NCI-H446 (cell line): ENCODE data around the gene RAD23A.
A peak's percentile ranks its signal among the peaks of the same experiment; 100 is the strongest.
"Not testable (repeated sequence)": the region's sequence is repeated elsewhere in the genome, so short reads cannot be mapped to it uniquely, and the experiment has no call there.

Source experiments
- DNase-seq, 2 experiments: peaks; one replicate each; lab custom pipeline; 2025; lab: John Stamatoyannopoulos, UW

The RAD23A gene

DNA sequence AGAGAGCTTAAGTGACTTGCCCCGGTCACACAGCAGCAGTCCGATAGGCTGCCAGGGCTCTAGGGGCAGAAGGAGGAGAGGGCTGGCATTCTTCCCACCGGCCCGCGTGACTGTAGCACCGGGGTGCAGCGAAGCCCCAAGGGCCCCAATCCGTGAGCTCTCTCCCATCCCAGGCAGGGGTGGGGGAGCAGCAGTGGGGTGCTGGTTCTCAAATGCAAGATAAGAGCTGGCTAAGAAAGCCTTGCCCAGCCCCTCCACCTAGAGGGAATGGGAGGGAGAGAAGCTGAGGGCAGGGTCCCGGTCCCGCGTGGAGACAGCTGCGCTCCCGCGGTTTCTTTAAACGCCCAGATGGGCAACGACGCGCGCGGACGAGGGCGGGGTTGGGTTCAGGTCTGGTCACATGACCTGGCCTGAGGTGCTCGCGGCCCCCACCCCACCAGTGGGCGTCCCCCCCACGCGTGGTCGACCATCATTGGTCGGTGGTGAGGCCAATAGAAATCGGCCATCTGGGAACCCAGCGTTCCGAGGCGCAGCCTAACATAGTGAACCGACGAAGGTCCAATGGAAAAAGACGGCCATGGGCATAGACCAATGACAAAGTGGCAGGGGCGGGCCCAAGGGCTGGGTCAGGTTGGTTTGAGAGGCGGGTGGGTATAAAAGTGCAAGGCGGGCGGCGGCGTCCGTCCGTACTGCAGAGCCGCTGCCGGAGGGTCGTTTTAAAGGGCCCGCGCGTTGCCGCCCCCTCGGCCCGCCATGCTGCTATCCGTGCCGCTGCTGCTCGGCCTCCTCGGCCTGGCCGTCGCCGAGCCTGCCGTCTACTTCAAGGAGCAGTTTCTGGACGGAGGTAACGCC lies 7.5 kb upstream of the RAD23A start, which contains the start of gene CALR:
CALR (plus strand) TSS at position 683 of the 852 bp plus-strand sequence; CDS start at position 754, 71 bp downstream.
- DNase-seq, result peak; percentile 99 to 100

DNA sequence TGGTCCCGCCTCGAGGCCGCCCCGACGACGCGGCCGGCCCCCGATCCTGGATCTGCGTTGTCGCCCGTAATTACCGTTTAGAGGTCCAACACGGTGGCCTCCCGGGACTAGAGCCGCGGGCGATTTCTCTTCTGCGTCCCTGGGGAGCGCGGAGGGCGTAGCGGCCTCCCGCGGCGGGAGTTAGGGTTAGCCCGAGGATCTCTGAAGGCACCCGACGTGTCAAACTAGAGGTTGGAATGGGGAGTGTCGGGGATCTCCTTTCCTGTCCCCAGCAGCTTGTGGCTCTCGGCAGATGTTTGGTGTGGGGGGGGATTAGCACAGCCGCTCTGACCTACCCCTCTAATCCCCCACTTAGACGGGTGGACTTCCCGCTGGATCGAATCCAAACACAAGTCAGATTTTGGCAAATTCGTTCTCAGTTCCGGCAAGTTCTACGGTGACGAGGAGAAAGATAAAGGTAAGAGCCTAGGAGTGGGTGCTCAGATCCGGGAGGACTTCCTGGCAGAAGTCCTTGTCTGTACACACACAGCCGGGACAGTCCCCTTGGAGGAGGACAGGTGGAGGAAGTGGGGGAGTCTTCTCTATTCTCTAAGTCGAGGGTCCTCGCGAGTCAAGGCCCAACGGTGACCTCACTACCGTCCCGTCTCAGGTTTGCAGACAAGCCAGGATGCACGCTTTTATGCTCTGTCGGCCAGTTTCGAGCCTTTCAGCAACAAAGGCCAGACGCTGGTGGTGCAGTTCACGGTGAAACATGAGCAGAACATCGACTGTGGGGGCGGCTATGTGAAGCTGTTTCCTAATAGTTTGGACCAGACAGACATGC lies 6.7 kb upstream of the RAD23A start:
- DNase-seq, result no peak

DNA sequence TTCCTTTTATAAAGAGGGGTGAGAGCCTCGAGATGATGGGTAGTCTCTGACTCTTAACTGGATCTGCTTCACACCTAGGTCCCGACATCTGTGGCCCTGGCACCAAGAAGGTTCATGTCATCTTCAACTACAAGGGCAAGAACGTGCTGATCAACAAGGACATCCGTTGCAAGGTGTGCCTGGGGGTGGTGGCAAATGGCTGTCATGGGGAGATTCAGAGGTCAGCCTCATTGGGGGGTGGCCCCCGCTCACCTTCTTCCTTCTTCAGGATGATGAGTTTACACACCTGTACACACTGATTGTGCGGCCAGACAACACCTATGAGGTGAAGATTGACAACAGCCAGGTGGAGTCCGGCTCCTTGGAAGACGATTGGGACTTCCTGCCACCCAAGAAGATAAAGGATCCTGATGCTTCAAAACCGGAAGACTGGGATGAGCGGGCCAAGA lies 5.7 kb upstream of the RAD23A start:
- no peak for DNase-seq

DNA sequence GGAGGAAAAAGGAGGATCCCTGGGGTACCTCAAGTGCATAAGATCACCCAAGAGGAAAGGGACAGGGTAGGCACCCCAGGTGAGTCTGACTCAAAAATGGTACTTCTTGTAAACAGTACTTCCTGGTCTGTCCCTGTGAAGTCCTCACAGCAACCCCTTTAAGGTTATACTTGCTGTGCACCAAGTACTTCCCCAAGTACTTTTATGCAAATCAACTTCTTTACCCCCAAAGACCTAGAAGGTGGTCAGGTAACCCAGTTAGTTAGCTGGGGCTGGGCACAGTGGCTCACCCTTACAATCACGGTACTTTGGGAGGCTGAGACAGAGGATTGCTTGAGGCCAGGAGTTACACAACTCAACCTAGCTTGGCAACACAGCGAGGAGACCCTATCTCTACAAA lies 4.8 kb upstream of the RAD23A start:
- no peak for DNase-seq

DNA sequence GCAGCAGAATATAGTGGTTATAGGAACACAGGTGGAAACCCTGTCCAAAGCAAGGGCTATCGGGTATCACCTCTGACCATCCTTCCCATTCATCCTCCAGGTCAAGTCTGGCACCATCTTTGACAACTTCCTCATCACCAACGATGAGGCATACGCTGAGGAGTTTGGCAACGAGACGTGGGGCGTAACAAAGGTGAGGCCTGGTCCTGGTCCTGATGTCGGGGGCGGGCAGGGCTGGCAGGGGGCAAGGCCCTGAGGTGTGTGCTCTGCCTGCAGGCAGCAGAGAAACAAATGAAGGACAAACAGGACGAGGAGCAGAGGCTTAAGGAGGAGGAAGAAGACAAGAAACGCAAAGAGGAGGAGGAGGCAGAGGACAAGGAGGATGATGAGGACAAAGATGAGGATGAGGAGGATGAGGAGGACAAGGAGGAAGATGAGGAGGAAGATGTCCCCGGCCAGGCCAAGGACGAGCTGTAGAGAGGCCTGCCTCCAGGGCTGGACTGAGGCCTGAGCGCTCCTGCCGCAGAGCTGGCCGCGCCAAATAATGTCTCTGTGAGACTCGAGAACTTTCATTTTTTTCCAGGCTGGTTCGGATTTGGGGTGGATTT lies 2.1 kb upstream of the RAD23A start:
- no peak for DNase-seq

DNA sequence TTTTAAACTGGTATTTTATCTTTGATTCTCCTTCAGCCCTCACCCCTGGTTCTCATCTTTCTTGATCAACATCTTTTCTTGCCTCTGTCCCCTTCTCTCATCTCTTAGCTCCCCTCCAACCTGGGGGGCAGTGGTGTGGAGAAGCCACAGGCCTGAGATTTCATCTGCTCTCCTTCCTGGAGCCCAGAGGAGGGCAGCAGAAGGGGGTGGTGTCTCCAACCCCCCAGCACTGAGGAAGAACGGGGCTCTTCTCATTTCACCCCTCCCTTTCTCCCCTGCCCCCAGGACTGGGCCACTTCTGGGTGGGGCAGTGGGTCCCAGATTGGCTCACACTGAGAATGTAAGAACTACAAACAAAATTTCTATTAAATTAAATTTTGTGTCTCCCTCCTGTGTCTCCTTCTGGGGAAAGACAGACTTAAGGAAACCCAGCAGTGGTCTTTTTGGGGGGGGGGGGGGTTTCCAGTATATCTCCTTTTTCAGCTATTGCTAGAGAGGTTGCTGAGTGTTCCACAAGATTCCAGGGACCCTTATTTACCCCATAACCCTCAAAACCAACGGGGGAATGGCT lies 1.5 kb upstream of the RAD23A start:
- no peak for DNase-seq

DNA sequence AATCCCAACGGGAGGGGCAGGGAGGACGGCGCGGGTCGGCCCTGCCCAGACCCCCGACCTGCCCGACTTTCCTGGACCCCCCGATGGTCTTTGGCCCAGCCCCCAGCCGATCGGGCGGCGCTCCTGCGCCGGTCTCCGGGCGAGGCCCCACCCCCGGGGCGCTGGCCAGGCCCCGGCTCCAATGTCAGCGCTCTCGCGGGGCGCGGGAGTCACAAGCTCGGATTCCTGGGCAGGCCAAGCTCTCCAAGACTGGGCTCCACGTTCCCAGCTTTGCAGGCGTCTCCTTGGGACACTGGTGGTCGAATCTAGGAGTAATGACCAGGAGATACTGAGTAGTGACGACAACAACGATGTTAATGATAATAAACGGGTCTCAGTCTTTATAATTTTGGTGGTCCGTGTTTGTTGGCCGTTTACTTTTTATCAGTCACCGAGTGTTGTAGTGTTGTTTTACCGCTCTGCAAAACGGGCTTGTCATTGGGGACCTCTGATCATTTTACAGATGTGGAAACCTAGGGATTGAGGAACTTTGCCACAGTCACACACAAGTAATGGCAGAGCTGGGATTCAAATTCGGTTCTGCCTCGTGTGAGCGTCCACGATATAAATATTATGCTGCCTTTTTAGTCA lies 545 bp downstream of the RAD23A start:
- peak; percentile 74 to 84 for DNase-seq

DNA sequence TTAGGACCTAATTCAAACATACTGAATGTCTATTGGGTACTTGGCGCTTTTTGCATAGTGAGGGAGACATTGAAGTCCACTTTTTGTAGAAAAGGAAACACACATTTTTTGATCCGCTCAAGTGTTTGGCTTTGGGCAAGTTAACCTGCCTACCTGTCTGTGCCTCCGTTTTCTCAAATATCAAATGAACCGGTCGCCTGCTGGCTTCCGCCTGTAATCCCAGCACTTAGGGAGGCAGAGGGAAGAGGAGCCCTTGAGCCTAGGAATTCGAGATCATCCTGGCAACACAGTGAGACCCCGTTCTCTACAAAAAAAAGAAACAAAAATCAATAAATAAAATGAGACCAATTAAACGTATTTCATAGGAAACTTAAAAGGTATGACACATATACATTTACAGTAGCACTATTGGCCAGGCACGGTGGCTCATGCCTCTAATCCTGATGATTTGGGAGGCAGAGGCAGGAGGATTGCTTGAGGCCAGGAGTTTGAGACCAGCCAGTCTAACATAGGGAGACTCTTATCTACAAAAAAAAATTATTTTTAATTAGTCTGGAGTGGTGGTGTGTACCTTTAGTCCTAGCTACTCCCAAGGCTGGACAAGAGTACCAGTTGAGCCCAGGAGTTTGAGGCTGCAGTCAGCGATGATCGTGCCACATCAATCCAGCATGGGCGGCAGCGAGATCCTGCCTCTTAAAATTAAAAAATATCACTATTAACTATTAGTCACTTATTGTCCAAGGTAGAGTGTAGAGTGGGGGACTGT lies 1.3 kb downstream of the RAD23A start:
- no peak for DNase-seq

DNA sequence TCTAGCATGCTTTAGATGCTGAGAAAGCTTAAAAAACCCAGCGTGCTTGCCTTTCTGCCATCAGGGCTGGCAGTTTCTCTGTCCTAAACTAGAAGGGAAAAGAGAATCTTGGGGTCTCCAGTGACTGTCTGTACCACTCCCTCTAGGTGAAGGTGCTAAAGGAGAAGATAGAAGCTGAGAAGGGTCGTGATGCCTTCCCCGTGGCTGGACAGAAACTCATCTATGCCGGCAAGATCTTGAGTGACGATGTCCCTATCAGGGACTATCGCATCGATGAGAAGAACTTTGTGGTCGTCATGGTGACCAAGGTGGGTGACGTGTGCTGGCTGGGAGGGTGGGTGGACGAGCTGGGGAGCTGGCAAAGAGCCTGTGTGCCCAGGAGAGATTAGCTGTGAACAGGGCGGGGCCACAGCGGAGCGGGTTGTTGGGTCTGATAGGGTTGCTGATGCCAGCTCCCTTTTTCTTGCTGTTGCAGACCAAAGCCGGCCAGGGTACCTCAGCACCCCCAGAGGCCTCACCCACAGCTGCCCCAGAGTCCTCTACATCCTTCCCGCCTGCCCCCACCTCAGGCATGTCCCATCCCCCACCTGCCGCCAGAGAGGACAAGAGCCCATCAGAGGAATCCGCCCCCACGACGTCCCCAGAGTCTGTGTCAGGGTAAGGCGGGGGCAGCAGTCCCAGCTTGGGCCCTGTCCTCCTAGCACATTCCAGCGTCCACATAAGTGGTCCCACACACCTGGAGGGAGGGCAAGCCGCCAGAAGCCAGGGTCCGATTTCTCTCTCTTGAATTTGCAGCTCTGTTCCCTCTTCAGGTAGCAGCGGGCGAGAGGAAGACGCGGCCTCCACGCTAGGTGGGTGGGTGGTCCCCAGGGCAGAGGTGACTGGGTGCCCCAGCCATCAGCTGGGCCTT lies 2.3 kb downstream of the RAD23A start:
- DNase-seq, result no peak

DNA sequence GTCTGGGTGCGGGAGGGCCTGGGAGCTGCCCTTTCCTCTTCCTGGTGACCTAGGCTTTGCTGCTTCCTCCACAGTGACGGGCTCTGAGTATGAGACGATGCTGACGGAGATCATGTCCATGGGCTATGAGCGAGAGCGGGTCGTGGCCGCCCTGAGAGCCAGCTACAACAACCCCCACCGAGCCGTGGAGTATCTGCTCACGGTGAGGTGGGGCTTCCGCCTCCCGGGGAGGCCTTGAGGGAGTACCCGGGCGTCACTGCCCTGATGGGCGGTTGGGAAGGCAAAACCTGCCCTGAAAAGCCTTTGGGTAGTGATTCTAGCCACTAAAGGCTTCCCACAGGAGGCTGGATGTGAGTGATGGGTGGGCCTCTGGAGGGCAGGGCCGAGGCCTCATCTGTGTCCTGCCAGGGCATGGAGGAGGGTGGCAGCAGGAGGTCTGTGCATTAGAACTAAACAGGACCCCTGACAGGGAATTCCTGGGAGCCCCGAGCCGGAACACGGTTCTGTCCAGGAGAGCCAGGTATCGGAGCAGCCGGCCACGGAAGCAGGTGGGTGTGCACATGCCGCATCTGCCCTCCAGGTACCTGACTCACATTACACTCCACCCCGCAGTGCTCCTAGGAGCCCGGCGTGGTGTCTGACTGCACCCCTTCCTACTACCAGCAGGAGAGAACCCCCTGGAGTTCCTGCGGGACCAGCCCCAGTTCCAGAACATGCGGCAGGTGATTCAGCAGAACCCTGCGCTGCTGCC lies 3.1 kb downstream of the RAD23A start:
- DNase-seq, result no peak

DNA sequence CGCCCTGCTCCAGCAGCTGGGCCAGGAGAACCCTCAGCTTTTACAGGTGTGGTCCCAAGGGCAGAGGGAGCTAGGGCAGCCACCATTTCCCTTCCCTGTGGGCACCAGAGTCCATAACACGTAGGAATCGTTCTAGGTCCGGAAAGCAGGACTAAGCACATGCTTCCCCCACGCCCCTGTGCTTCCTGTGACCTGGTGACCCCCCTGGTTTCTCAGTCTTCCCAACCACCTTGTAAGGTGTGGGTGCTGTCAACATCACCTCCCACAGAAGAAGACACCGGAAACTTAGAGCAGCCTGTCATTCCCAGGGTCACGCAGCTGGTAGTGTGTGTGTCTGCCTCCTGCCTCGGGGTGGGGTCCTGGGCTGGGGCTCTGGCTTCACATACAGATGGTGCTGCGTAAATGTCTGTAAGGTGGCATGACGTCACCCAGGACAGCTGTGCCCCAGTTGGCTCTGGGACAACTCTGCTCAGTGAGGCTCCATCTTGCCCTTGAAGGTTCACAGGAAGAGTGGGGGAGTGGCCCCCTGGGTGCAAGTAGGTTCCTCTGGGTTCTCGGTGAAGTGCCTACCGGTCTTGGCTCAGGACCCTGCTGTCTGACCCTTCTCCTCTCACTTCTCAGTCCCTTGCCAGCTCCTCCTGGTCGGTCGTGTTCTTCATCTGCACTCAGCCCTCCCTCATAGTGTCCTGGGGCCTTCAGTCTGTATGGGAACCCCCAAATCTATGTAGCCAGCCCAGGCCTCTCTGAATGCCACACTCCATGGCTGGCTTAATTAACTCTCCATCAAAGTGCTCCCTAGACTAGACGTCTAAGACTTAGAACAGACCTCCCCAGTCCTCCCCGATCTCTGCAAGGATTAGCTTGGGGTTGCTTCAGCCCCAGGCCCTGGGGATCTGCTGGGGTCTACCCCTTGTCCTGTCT lies 4.0 kb downstream of the RAD23A start:
- no peak for DNase-seq

DNA sequence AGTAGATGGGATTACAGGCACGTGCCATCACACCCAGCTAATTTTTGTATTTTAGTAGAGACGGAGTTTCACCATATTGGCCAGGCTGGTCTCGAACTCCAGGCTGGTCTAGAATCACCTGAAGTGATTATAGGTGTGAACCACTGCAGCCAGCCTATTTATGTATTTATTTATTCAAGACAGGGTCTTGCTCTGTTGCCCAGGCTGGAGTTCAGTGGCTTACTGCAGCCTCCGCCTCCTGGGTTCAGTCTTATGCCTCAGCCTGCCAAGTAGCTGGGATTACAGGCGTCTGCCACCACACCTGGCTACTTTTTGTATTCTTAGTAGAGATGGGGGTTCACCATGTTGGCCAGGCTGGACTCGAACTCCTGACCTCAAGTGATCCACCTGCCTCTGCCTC lies 6.4 kb downstream of the RAD23A start:
- not testable (repeated sequence) for DNase-seq

DNA sequence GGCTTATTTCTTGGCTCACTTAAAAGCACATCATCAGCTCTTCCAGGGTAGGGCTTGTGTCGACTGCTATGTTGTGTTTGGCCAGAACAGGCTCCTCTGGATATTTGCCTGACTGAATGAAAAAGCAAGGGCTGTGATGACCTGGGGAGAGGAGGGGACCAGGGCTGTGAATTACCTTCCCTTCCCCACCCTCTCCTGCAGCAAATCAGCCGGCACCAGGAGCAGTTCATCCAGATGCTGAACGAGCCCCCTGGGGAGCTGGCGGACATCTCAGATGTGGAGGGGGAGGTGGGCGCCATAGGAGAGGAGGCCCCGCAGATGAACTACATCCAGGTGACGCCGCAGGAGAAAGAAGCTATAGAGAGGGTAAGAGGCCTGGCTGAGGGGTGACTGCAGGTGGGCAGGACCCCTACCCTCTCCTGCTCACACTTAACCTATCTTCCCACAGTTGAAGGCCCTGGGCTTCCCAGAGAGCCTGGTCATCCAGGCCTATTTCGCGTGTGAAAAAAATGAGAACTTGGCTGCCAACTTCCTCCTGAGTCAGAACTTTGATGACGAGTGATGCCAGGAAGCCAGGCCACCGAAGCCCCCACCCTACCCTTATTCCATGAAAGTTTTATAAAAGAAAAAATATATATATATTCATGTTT lies 7.0 kb downstream of the RAD23A start:
- DNase-seq, result peak; percentile 71 to 90

DNA sequence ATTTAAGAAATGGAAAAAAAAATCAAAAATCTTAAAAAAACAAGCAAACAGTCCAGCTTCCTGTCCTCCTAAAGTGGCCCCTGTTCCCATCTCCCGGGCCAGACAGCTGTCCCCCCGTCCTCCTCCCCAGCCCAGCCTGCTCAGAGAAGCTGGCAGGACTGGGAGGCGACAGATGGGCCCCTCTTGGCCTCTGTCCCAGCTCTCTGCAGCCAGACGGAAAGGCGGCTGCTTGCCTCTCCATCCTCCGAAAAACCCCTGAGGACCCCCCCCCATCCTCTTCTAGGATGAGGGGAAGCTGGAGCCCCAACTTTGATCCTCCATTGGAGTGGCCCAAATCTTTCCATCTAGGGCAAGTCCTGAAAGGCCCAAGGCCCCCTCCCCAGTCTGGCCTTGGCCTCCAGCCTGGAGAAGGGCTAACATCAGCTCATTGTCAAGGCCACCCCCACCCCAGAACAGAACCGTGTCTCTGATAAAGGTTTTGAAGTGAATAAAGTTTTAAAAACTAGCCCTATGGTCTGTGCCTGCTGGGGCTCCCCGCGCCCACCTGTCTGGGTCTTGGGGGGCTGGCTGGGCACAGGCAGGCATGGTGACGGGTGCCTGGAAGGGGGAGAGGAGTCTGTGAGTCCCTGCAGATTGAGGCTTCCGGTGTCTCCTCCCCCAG lies 7.6 kb downstream of the RAD23A start:
- DNase-seq, result peak; percentile 93 to 95

DNA sequence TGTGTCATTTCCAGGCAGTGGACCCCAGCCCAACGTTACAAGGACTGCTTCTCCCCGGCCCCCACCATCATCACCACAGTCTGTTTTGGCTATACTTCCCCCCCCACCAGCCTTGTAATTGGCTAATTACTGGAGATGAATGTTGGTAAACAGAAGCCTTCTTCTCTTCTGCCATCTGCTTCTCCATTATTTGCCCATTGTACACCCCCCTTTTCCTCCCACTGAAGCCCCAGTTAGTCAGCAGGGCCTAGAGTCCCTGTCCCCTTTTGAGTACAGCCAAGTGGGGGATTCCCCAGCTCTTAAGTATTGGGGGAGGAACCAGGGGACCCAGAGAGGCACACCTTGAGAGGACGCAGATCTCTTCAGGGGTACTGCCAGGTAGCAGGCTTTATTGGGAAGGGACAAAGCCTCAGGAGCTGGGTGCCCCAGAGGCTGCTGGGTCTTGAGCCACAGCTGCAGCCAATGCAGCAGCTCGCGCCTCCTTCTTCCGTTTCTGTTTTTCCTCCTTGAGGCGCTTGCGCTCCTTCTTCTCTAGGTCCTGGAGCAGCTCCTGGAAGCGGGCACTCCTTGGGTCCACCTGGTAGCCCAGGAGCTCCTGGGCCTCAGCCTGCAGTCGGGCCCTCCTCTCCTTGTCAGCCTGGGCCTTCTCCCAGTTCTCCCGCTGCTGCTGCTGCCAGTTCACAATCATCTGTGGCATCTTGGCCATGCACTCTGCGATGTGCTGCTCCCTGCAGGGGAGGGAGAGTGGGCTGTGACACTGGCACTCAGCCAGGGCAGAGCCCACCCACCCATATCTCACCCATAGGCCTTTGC lies 8.3 kb downstream of the RAD23A start:
- peak; percentile 78 to 81 for DNase-seq

DNA sequence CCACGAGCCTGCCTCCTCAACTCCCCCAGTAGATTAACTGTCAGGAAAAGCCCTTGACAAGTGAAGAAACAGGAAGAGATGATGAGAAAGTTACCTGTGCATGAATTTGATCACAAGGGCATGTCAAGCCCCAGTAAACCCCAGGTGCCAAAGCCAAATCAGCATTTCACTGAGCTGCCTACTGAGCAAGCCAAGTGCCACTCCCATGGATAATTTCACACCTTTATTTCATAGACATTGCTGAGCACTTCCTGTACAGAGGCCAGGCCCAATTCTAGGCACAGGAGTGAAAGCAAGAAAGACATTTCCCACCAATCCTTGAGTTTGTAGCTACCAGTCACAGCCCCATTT lies 8.9 kb downstream of the RAD23A start:
- no peak for DNase-seq
